GM21825 (cell line): ENCODE data around the gene ITPR1.
"Not testable (repeated sequence)": the region's sequence is repeated elsewhere in the genome, so short reads cannot be mapped to it uniquely, and the experiment has no call there.

Experiments used
- ATAC-seq: cut with Tn5 transposase; IDR thresholded peaks from one replicate; pipeline ENCODE4 v1.9.1; 2021; ENCODE audit warnings: mild to moderate bottlenecking, moderate library complexity; ENCODE audit not compliant: unreplicated experiment

Gene ITPR1

GRCh38 chr3:4493014-4493940 is at the start of gene ITPR1:
ITPR1 (plus strand) TSS chr3:4493348; CDS start chr3:4516492, 23,144 bp downstream.
- peak; percentile 92 for ATAC-seq

DNA sequence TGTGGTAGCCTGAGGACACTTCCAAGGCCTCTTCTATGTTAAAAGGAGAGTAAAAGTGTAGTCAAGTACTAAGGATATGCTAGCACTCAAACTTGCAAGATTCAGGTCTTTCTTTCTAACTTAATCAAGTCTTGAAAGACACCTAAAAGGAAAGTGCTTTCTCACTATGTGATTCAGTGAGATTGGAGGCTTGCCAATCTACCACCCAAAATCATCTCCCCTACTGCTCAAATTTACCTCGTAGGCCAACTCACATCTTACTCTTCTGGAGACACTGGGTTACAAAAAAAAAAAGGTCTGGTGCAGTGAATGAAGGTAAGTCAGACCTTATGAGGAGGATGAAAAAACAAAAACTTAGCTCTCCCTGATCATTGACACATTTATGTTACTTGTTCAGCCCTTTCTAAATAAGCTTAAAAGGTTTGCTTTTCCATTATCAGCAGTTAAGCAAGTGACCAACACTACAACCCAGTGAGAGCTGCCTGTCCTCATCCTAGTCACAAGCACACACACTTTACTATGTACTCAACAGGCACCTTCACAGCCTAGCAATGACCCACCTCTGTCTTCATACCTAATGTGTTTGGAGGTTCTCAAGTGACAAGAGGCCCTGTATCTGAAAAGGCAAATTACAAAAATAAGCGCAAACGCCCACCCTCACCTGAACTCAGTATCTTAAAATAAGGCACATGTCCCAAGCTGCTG is 45.7 kb upstream of the ITPR1 start:
- no peak for ATAC-seq

- no peak for ATAC-seq
Observed at GRCh38 chr3:4448187-4448586, 45.0 kb upstream of the ITPR1 start.

- ATAC-seq, result no peak
Observed at GRCh38 chr3:4449043-4449805, 43.9 kb upstream of the ITPR1 start.

GRCh38 chr3:4454142-4454541 is 39.0 kb upstream of the ITPR1 start:
- ATAC-seq, result no peak

DNA sequence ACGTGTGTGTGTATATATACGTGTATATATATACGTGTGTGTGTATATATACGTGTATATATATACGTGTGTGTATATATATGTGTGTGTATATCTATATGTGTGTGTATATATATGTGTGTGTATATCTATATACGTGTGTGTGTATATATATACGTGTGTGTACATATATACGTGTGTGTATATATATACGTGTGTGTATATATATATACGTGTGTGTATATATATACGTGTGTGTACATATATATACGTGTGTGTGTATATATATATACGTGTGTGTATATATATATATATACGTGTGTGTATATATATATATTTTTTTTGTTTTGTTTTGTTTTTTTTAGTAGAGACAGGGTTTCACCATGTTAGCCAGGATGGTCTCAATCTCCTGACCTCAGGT is 36.4 kb upstream of the ITPR1 start:
- ATAC-seq, result not testable (repeated sequence)

DNA sequence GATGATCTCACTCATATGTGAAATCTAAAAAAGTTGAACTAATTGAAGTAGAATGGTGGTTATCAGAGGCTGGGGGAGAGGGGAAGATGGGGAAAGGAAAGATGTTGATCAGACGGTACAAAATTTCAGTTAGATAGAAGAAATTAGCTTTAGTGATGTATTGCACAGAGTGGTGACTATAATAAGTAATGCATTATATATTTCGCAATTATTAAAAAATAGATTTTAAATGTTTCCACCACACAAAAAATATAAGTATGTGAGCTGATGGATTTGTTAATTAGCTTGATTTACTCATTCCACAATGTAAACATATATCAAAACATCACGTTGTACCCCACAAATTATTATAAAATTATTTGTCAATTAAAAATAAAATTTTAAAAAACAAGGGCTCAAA is 34.2 kb upstream of the ITPR1 start:
- no peak for ATAC-seq

GRCh38 chr3:4460334-4460733 is 32.8 kb upstream of the ITPR1 start:
- ATAC-seq, result no peak

DNA sequence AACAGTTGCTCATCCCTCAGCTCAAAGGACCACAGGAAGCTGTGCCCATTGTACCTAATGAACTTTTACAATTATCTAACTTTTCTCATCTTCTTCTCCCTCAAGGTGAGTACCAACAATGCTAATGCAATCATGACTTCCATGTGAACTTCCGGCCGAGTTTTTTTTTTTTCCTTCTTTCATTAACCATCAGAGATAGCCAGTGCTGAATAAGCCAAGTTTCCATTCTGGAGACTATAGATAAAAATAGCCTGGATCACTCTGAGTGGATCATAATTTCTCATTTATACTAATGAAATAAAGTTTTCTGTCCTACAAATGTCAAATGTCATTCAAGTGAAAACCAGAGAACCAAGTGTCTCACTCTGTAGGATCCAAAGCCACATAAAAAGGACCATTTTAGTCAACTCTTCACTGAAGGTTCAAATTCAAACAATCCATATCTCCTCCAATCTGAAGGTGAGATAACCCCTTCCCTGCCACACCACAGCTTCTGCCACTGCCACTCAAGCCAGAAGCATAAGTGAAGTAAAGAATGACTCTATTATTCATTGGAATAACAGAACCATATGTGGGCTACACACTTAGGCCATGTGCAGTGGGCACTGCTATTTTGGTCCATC is 31.6 kb upstream of the ITPR1 start:
- no peak for ATAC-seq

DNA sequence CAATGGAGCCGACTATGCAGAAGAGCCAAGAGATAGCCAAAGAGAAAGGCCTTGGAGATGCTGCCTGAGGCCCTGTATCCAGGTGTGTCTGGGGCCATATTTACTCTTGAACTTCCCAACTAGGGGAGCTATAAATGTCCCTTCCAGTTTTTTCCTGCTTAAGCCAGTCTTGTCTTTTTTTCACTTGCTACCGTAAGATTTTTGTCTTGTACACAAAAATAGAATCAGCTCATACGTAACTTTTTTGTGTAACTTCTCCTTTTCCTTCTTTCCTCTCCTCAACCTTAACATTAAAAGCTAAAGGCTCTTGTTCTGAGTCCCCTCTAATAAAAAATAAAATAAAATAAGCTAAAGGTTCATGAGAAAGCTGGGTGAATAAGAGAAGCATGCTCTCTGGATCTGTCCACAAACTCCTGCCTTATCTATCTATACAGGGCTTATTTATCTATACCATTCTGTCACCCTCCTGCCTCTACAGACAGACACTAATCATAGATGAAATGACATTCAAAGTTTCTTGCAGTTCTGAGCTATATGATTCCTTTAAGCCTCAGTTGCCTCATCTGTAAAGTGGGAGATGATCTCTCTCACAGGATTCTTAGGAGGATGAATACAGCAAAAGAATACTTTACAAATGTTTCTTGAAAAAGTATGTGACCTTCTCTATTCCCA is 30.6 kb upstream of the ITPR1 start:
- no peak for ATAC-seq

DNA sequence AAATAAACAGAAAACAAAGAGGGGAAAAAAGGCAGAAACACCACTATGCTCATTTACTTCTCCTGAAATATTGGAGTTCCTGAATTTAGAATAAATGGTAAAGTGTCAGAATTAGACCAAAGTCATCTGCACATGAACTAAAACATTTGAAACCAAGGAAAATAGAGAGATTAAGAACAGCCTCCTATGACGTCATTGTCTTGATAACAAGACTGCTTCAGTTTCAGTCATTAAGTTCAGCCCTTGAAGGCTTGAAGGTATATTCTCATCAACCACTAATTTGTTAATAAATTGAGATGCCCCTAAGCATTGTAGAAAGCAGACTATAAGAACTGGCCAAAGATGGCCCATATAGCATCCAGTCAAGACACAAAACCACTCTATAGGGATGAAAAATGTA is 28.6 kb upstream of the ITPR1 start:
- ATAC-seq, result no peak

DNA sequence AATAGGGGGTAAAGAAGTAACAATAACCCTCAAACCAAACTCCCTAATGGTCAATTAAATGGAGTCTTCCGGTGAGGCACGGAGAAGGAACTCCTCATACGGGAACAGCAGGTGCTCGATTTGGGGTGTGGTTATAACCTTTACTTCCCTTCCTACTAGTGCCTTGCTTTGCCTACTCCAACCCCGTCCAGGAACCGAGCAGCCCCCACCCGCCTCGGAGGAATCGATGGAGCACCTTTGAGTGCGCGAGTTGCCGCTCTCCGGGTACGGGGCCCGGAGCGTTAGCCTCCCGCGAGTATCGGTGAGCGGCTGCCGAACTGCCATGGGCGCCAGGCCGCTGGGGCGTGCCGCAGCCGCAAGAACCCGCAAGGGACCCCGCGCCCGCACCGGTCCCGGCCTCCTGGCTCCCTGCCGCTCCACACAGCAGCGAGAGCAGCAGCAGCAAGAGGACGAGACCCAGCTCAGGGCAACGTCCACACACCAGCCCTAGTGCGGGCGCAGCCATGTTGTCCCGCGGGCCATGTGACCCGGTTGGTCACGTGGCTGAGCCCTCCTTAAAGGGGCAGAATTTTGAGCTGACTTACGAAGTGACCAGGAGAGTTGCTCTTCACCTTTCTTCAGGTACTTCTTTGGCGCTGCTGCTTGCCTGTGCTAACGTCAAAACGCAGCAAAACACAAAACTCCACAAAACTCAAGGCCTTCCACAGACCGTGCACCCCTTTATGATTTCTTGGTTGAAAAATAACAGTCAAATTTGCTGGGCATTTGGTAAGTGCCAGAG is 26.2 kb upstream of the ITPR1 start, which contains the start of gene SUMF1:
TSS of gene SUMF1 (minus strand) at position 529 of the 781 bp plus-strand sequence. CDS start at position 505, 24 bp downstream.
- peak; percentile 100 for ATAC-seq

DNA sequence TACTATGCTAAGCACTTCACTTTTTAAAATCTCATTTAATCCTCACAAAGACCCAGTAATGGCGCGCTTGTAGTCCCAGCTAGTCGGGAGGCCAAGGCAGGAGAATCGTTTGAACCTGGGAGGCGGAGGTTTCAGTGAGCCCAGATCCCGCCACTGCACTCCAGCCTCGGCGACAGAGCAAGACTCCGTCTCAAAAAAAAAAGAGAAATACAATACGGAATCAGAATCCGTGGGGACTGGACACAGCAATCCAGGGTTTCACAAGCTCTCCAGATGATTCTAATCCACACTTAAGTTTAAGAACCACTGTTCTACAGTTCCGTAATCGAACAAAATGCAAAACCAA is 25.7 kb upstream of the ITPR1 start:
- no peak for ATAC-seq

DNA sequence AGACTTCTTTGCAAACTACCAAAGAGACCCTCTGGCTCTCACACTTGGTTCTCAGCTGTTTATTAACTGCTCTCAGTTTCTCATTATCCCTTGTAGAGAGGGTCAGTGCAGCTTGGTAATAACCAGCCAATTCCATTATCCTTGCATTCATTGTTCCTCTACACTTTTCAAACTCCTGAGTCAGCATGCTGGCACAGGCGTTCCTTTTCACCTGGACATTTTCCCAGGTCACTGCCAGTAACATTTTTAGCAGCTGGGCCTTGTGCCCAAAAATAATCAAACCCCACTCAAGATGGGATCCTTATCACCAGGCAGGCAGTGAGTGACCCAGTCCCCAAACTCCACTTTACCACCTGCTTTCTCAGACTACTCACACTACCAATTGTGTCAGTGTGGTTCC is 21.2 kb upstream of the ITPR1 start:
- no peak for ATAC-seq

DNA sequence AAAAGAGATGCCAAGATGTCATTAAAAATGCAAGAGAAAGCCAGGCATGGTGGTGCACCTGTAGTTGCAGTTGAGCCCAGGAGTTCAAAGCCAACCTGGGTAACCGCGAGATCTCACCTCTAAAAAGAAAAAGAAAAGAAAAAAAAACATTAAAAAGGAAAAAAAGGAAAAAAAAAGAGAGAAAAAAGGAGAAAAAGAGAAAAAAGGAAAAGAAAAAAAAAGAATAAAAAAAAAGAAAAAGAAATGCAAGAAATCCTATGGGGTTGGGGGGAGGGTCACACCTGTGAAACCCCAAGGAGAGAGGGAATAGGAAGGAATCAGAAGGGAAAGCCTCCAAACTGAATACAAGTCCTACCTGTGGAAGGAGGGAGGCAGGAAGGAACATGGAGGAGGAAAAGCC is 20.8 kb upstream of the ITPR1 start:
- no peak for ATAC-seq

DNA sequence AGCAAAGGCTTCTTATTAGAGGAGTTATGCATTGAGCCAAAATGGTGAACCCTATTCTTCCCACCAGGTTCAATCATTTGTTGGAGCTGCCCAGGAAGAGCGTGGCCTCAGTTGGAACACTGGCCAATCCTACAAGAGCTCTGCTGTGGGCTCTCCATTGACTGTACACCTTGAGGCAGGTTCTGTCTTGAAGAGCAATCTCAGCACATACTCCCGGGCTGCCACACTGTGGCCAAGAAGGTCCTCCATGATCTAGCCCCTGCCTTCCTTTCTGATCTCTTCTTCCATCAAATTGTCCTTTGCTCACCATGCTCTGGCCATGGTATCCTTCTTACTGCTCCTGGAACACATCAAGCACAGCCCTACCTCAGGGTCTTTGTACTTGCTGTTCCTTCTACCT is 20.4 kb upstream of the ITPR1 start:
- ATAC-seq, result no peak

- ATAC-seq, result peak; percentile 51
Observed at GRCh38 chr3:4474683-4475490, 18.3 kb upstream of the ITPR1 start.

GRCh38 chr3:4475804-4476203 is 17.3 kb upstream of the ITPR1 start:
- no peak for ATAC-seq

- no peak for ATAC-seq
Observed at GRCh38 chr3:4476496-4476895, 16.7 kb upstream of the ITPR1 start.
